Stimulated activated CD8-positive, alpha-beta memory T cell treated with anti-CD3 and anti-CD28 coated beads, Interleukin-12 subunit alpha, Interleukin-12 subunit beta, amount 100 ng/mL, for 1 hour (primary cell): ENCODE results near the gene PRKCH.

Experiments used
- DNase-seq: peaks from one replicate; pipeline ENCODE4 v3.0.0-alpha.2; 2020; ENCODE audit warnings: low read depth

Gene PRKCH

GRCh38 chr14:61589691-61590581 is 268.6 kb downstream of the PRKCH start:
- no peak for DNase-seq

DNA sequence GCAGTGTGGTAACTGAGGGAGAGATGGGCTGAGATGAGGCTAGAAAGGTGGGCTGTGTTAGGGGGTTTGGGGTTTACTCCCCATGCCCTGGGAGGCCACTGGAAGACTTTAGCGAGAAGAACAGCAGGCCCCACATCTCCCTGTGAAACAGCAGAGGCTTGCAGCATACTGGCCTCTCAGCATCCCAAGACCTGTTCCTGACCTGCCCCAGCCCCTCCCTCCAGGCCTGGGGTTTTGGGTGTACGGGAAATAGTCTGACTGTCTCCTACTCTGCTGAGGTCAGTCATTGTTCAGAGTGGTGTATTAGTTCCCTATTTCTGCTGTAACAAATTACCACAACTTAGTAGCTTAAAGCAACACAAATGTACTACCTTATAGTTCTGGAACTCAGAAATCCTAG is 270.5 kb downstream of the PRKCH start:
- no peak for DNase-seq

- no peak for DNase-seq
Measured at GRCh38 chr14:61593330-61593729, 272.0 kb downstream of the PRKCH start.

GRCh38 chr14:61596990-61597389 is 275.6 kb downstream of the PRKCH start:
- no peak for DNase-seq

DNA sequence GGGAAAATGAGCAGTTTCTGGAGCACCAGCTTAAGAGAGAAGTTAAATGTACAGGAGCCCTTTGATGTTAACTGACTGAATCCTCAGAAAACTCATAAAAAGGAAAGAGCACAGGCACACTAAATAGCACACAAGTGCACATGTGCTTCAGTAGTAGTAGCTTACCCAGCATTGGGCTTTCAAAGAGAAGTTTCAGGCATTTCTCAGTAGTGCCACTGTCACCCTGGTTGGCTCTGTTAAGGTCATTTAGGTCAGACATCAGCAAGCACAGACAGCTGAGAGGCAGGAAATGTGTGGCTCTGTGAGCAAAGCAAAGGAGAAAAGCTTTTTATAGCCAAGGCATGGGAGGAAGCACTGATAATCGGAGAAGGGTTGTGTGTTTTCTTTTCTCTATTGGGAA is 277.6 kb downstream of the PRKCH start:
- no peak for DNase-seq

DNA sequence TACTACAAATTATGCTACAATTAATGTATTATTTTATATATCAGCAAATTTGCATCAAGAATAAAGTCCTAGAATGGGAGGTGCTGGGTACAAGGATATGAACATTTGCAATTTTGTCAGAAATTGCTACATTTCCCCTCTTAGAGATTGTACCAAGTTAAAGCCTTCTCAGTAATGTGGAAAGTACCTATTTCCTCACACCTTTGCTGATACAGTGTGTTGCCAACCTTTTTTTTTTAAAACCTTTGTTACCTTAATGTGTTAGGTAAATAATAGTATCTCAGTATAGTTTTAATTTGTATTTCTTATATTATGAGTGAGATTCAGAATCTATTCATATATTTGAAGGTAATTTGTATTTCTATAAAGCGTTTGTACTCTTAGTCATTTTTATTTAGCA is 278.6 kb downstream of the PRKCH start:
- DNase-seq: no peak
